Measurements from ENCODE around the gene MT1H. TPM values are rescaled to one million over a fixed set of nuclear protein-coding genes. Genes with fewer than 3 reads are reported as not detected.

Gene MT1H
- total and polyA plus RNA-seq, 2 of the 13 experiments (the other 11 are each of a cell fraction or from before 2014, with no cell fraction given): 0.60 TPM; not detected in 1

GRCh38 chr16:56709443-56710040, 39.9 kb downstream of the MT1H start (continued):
- TF ChIP-seq, protein P1, sequence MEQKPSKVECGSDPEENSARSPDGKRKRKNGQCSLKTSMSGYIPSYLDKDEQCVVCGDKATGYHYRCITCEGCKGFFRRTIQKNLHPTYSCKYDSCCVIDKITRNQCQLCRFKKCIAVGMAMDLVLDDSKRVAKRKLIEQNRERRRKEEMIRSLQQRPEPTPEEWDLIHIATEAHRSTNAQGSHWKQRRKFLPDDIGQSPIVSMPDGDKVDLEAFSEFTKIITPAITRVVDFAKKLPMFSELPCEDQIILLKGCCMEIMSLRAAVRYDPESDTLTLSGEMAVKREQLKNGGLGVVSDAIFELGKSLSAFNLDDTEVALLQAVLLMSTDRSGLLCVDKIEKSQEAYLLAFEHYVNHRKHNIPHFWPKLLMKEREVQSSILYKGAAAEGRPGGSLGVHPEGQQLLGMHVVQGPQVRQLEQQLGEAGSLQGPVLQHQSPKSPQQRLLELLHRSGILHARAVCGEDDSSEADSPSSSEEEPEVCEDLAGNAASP (CRISPR knock-in tag; IDR thresholded peaks at IDR 0.05; ENCODE audit: borderline replicate concordance): peak; percentile 66; the same call in 1 of the 2 replicates
- TF ChIP-seq MYC (CRISPR knock-in tag; IDR thresholded peaks at IDR 0.05; ENCODE audit: borderline replicate concordance): 0 out of 2 replicates have a peak, but pooled peaks have one; percentile 22
- no peak for TF ChIP-seq ZC3H4 (CRISPR knock-in tag; IDR thresholded peaks at IDR 0.05; ENCODE audit: borderline replicate concordance)
- TF ChIP-seq GABPB1 (CRISPR knock-in tag; IDR thresholded peaks at IDR 0.05): no peak
- TF ChIP-seq NR3C1 (CRISPR knock-in tag; IDR thresholded peaks at IDR 0.05): no peak
- no peak for TF ChIP-seq ZSCAN31 (CRISPR knock-in tag; IDR thresholded peaks at IDR 0.05; ENCODE audit: low read depth)

- Histone ChIP-seq H3K9me3 (ENCODE audit: low read length) (no peaks in the 10 kb centered on the region), H4K20me1 (ENCODE audit: insufficient read depth, low read length) (no peaks in the 10 kb centered on the region), H3K4me3 (replicated peaks in 1 of 3; ENCODE audit: insufficient read depth in 1 of 3, low read depth in 2 of 3, low read length in 3 of 3) (no peak overlapping the region), H2AFZ (ENCODE audit: low read length) (no peak overlapping the region), H3K9ac (ENCODE audit: insufficient read depth, low read depth, low read length) (no peak overlapping the region), H3K4me1 (ENCODE audit: insufficient read depth, low read length) (peaks cover 24% of the 10 kb centered on the region), H3K36me3 (replicated peaks in 1 of 2; ENCODE audit: control insufficient read depth in 1 of 2, insufficient read depth in 2 of 2, low read length in 2 of 2) (no peaks in the 10 kb centered on the region), H3K79me2 (ENCODE audit: insufficient read depth, low read length) (no peaks in the 10 kb centered on the region), H3K27ac (ENCODE audit: extremely low read length, insufficient read depth, low read length) (no peak overlapping the region), H3K27me3 (ENCODE audit: control insufficient read depth in 1 of 2, insufficient read depth in 2 of 2, low read length in 2 of 2) (peaks cover 5 to 10% of the 10 kb centered on the region in 2 experiments; a peak in 1 of 5 replicates), H3K4me2 (ENCODE audit: low read depth, low read length) (peak overlapping the region; percentile 57; the same call in 1 of the 2 replicates)
- BruUV-seq (replicated peaks): no TSS peak
- POLR2A ChIA-PET: no interaction called here
- intact Hi-C loops (cut with micrococcal nuclease; ENCODE audit: unreplicated experiment) (no loop called here), in situ Hi-C loops (cut with HindIII; ENCODE audit: extremely low pct_ligation_motif_present, low pct_unique_long_range_greater_than_20kb) (no loop called here)
- peak; percentile 43 for TF ChIP-seq ZNF883 (CRISPR knock-in tag; IDR thresholded peaks at IDR 0.05; ENCODE audit: not compliant biosample characterization)
- TF ChIP-seq, protein P2, sequence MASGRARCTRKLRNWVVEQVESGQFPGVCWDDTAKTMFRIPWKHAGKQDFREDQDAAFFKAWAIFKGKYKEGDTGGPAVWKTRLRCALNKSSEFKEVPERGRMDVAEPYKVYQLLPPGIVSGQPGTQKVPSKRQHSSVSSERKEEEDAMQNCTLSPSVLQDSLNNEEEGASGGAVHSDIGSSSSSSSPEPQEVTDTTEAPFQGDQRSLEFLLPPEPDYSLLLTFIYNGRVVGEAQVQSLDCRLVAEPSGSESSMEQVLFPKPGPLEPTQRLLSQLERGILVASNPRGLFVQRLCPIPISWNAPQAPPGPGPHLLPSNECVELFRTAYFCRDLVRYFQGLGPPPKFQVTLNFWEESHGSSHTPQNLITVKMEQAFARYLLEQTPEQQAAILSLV (CRISPR knock-in tag; IDR thresholded peaks at IDR 0.05; ENCODE audit: borderline replicate concordance): 0 out of 2 replicates have a peak, but pooled peaks have one; percentile 24
- TF ChIP-seq, protein P3, sequence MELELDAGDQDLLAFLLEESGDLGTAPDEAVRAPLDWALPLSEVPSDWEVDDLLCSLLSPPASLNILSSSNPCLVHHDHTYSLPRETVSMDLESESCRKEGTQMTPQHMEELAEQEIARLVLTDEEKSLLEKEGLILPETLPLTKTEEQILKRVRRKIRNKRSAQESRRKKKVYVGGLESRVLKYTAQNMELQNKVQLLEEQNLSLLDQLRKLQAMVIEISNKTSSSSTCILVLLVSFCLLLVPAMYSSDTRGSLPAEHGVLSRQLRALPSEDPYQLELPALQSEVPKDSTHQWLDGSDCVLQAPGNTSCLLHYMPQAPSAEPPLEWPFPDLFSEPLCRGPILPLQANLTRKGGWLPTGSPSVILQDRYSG (CRISPR knock-in tag; IDR thresholded peaks at IDR 0.05): no peak
- ATAC-seq (peak; percentile 45), DNase-seq (ENCODE audit: low spot score) (no peak), FAIRE-seq (no peak)
- 0% methylated on average over 2 of the region's 3 CpGs for WGBS (ENCODE audit: low lambda C conversion rate)
- CTCF ChIA-PET (ENCODE audit: low intra/inter-chr PET ratio, low total read pairs): no interaction called here
These were observed 40.6 kb downstream of the MT1H start for GRCh38 chr16:56710181-56710737.

Data from HepG2 (cell line).